GM23248 (cell line): Measurements from ENCODE around the gene ABHD12B. TPM values are rescaled to one million over a fixed set of nuclear protein-coding genes. Genes with fewer than 3 reads are reported as not detected.

ENCODE experiments used
- DNase-seq: peaks from one replicate; pipeline ENCODE4 v3.0.0-alpha.2; 2015
- H2AFZ ChIP-seq: fragments of 200-600 bp; sonication (generic); 2 replicates; pipeline ENCODE4 v1.6.1; 2016; ENCODE audit warnings: antibody characterized with exemption
- H3F3A ChIP-seq: fragments of 200-600 bp; sonication (generic); 2 replicates; pipeline ENCODE4 v1.6.1; 2016; ENCODE audit warnings: mild to moderate bottlenecking, antibody characterized with exemption, mixed run types; ENCODE audit not compliant: insufficient read depth
- H3K27ac ChIP-seq: fragments of 200-600 bp; sonication (generic); 2 replicates; pipeline ENCODE4 v1.5.1; 2016; ENCODE audit warnings: mild to moderate bottlenecking
- H3K27me3 ChIP-seq: fragments of 200-600 bp; sonication (generic); replicated peaks from 2 replicates; pipeline ENCODE4 v1.6.1; 2016; ENCODE audit warnings: mild to moderate bottlenecking; ENCODE audit not compliant: insufficient read depth
- H3K36me3 ChIP-seq: fragments of 200-600 bp; sonication (generic); 2 replicates; pipeline ENCODE4 v1.6.1; 2016; ENCODE audit warnings: low read depth, mild to moderate bottlenecking
- H3K4me1 ChIP-seq: fragments of 200-600 bp; sonication (generic); 2 replicates; pipeline ENCODE4 v1.6.1; 2016; ENCODE audit warnings: mild to moderate bottlenecking; ENCODE audit not compliant: insufficient read depth
- H3K4me2 ChIP-seq: fragments of 200-600 bp; sonication (generic); one replicate; pipeline ENCODE4 v1.6.1; 2016; ENCODE audit warnings: mild to moderate bottlenecking; ENCODE audit not compliant: unreplicated experiment
- H3K4me3 ChIP-seq: fragments of 200-600 bp; sonication (generic); 2 replicates; pipeline ENCODE4 v1.5.1; 2016; ENCODE audit warnings: mild to moderate bottlenecking
- H3K79me2 ChIP-seq: fragments of 200-600 bp; sonication (generic); 2 replicates; pipeline ENCODE4 v1.6.1; 2016; ENCODE audit warnings: mild to moderate bottlenecking; ENCODE audit not compliant: insufficient read depth
- H3K9ac ChIP-seq: fragments of 200-600 bp; sonication (generic); 2 replicates; pipeline ENCODE4 v1.6.1; 2016; ENCODE audit warnings: mild to moderate bottlenecking
- H3K9me2 ChIP-seq: fragments of 200-600 bp; sonication (generic); 2 replicates; pipeline ENCODE4 v1.6.1; 2016; ENCODE audit warnings: mixed run types, mild to moderate bottlenecking, moderate library complexity; ENCODE audit not compliant: insufficient read depth
- H3K9me3 ChIP-seq: fragments of 200-600 bp; sonication (generic); one replicate; pipeline ENCODE4 v1.6.1; 2017; ENCODE audit warnings: low read depth
- H4K20me1 ChIP-seq: fragments of 200-600 bp; sonication (generic); 2 replicates; pipeline ENCODE4 v1.6.0; 2016; ENCODE audit not compliant: insufficient read depth
- EZH2 ChIP-seq: fragments of 200-600 bp; sonication (generic); IDR thresholded peaks from 2 replicates; pipeline ENCODE4 v1.6.1; 2018; ENCODE audit warnings: antibody characterized with exemption, mild to moderate bottlenecking; ENCODE audit not compliant: insufficient read depth, poor library complexity, severe bottlenecking
- EZH2phosphoT487 ChIP-seq: fragments of 200-600 bp; sonication (generic); IDR thresholded peaks from 2 replicates; pipeline ENCODE4 v1.6.1; 2018; ENCODE audit warnings: antibody characterized with exemption, moderate library complexity, mild to moderate bottlenecking, low read depth; ENCODE audit not compliant: insufficient read depth
- WGBS, 2 experiments: methylation state at CpG; one replicate each; pipeline ENCODE4 v1.1.6; 2015 to 2017; ENCODE audit warnings: low lambda C conversion rate in 2 of 2, low coverage in 1 of 2; ENCODE audit errors: missing lambda C conversion rate in 2 of 2; 5-methylcytosine and 5-hydroxymethylcytosine counted together
- in situ Hi-C: fragments of 300-500 bp; cut with MboI; formaldehyde crosslinking; loops from 2 replicates; pipeline ENCODE4 v1.15.0; 2020
- polyA plus RNA-seq: library from polyadenylated mRNA; unstranded; fragments of >200 nt; fragmentation: Nextera tagmentation; extraction: Ambion mirVana; gene quantifications from 2 replicates; pipeline ENCODE4 v1.2.1, GENCODE V29; 2016
- total RNA-seq: library from RNA; depleted of rRNA; stranded (reverse); fragments of >200 nt; shearing (Covaris generic); gene quantifications from 2 replicates; pipeline ENCODE4 v1.2.3, GENCODE V29; 2014

The ABHD12B gene
- total and polyA plus RNA-seq, 2 experiments from 2014 or later: 0.31 TPM; not detected in 1

DNA sequence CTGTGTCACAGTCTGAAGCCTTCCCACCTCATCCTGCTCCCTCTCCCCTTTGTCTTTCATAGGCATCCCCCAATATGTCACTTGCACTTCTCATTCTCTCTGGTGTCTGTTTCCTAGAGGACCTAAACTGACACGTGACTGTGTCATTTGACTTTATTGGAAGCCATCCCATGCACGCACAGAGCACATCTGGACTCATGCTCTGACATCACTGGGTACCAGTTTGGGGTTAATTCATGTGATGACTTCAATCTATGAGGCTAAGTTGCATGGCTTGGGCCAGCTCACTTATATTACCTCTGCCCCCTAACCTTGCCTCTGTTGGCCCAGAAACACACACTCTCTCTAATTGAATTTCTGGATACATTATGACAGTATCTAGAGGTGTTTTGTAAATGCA lies 51.0 kb downstream of the ABHD12B start:
- H3K79me2 ChIP-seq: no peaks in the 10 kb centered on the region
- TF ChIP-seq EZH2phosphoT487: no peak
- no peak for TF ChIP-seq EZH2
- H3K27ac ChIP-seq: no peak overlapping the region
- in situ Hi-C loops: no loop called here
- DNase-seq: no peak
- no peaks in the 10 kb centered on the region for H3K9me2 ChIP-seq
- peaks cover 16% of the 10 kb centered on the region for H3K36me3 ChIP-seq
- no peak overlapping the region for H3K4me2 ChIP-seq
- H3F3A ChIP-seq: peaks cover 25% of the 10 kb centered on the region
- WGBS, 2 experiments: 83 to 88% methylated on average over 2 of the region's 2 CpGs
- H3K9me3 ChIP-seq: no peaks in the 10 kb centered on the region
- H4K20me1 ChIP-seq: no peaks in the 10 kb centered on the region; the same call in 1 of the 2 replicates
- no peak overlapping the region for H3K9ac ChIP-seq
- H3K4me1 ChIP-seq: peaks cover 20% of the 10 kb centered on the region
- no peaks in the 10 kb centered on the region for H3K27me3 ChIP-seq
- H3K4me3 ChIP-seq: no peak overlapping the region
- H2AFZ ChIP-seq: no peak overlapping the region

DNA sequence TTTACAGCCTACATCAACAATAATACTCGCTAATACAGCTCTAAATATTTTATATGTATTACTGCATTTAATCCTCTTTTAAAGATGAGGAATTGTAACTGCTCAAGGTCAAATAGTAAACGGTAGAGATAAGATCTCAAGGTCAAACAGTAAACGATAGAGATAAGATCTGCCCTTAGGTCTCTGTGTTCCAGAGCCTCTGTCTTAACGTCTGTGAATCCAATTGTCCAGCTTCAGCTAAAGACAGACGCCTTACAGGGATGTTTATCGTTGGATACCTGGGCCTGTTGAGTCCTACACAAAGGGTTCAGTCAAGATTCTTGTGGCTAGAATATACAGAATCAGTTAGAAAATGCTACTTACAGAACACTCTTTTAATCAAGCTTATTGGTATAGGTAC lies 52.4 kb downstream of the ABHD12B start:
- DNase-seq: no peak
- Histone ChIP-seq H3K79me2 (no peaks in the 10 kb centered on the region), H3F3A (peaks cover 31% of the 10 kb centered on the region), H3K4me3 (no peak overlapping the region), H3K4me1 (peaks cover 33% of the 10 kb centered on the region), H3K9ac (no peak overlapping the region), H4K20me1 (no peaks in the 10 kb centered on the region; the same call in 1 of the 2 replicates), H3K27ac (no peak overlapping the region), H3K36me3 (peaks cover 16% of the 10 kb centered on the region), H3K9me2 (no peaks in the 10 kb centered on the region), H3K4me2 (no peak overlapping the region), H3K9me3 (no peaks in the 10 kb centered on the region), H3K27me3 (no peaks in the 10 kb centered on the region), H2AFZ (no peak overlapping the region)
- in situ Hi-C loops: no loop called here
- WGBS, 2 experiments: 82 to 83% methylated on average over 6 of the region's 6 CpGs
- no peak for TF ChIP-seq EZH2
- no peak for TF ChIP-seq EZH2phosphoT487

DNA sequence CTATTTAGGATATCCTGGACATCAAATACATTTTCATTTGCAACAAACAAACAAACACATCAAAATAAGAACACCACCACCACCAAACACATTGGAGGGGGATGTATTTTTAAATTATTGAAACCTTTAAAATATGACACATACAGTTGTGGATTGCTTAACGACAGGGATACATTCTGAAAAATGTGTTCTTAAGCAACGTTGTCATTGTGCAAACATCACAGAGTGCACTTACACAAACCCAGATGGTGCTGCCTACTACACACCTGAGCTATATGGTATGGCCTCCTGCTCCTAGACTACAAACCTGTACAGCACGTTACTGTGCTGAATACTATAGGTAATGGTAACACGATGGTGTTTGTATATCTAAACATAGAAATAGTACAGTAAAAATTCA lies 53.0 kb downstream of the ABHD12B start:
- in situ Hi-C loops: no loop called here
- WGBS, 2 experiments: 80 to 82% methylated on average over 4 of the region's 4 CpGs
- no peak for DNase-seq

DNA sequence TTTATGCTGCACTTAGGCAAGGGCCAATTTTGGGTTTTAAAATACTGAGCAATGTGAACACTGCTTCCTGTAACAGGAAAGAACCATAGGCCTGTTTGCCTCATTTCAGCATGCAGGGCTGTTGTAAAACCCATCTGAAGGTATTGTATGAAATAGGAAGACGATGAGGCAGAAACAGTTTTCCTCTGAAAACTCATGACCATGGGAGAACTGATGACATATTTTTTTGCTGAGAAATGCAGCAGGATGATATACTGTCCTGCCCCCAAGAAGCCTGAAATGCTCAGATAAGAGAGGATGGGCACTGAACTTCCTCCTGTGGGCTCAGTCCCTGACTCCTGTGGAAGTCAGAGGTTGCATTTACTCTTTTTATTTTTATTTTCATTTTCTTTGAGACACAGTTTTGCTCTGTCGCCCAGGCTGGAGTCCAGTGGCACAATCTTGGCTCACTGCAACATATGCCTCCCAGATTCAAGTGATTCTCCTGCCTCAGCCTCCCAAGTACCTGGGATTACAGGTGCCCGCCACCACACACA lies 55.1 kb downstream of the ABHD12B start:
- no peak overlapping the region for H2AFZ ChIP-seq
- in situ Hi-C loops: no loop called here
- WGBS, 2 experiments: 98 to 100% methylated on average over 3 of the region's 3 CpGs

More for the DNA sequence above, 53.0 kb downstream of the ABHD12B start:
- H3K9me3 ChIP-seq: no peaks in the 10 kb centered on the region
- TF ChIP-seq EZH2phosphoT487: no peak
- TF ChIP-seq EZH2: no peak
- H3K4me2 ChIP-seq: no peak overlapping the region
- H3K4me3 ChIP-seq: no peak overlapping the region
- no peaks in the 10 kb centered on the region for H3K79me2 ChIP-seq
- no peaks in the 10 kb centered on the region for H3K9me2 ChIP-seq
- no peaks in the 10 kb centered on the region; the same call in 1 of the 2 replicates for H4K20me1 ChIP-seq
- H3K9ac ChIP-seq: no peak overlapping the region
- no peaks in the 10 kb centered on the region for H3K27me3 ChIP-seq
- H2AFZ ChIP-seq: no peak overlapping the region
- no peak overlapping the region for H3K27ac ChIP-seq
- H3K36me3 ChIP-seq: peaks cover 16% of the 10 kb centered on the region
- peaks cover 35% of the 10 kb centered on the region for H3K4me1 ChIP-seq
- H3F3A ChIP-seq: peaks cover 31% of the 10 kb centered on the region

More for the DNA sequence above, 55.1 kb downstream of the ABHD12B start:
- no peak for DNase-seq
- TF ChIP-seq EZH2 (no peak), EZH2phosphoT487 (no peak)
- Histone ChIP-seq H3K36me3 (peaks cover 30% of the 10 kb centered on the region), H3K9me3 (no peaks in the 10 kb centered on the region), H3K27ac (no peak overlapping the region), H3K4me1 (peaks cover 21% of the 10 kb centered on the region), H3K9ac (no peak overlapping the region), H3K4me2 (no peak overlapping the region), H3K27me3 (no peaks in the 10 kb centered on the region), H4K20me1 (no peaks in the 10 kb centered on the region; the same call in 1 of the 2 replicates), H3K9me2 (no peaks in the 10 kb centered on the region), H3K4me3 (no peak overlapping the region), H3K79me2 (no peaks in the 10 kb centered on the region), H3F3A (peaks cover 13% of the 10 kb centered on the region)
